Sigmoid colon (tissue), 4 donors: ENCODE measurements around the gene SDK2.

ENCODE experiments used
- CTCF ChIP-seq, 4 experiments: fragments of 450-650 bp in 3 of 4; fragments of 200-600 bp in 1 of 4; IDR thresholded peaks; one replicate each; pipeline ENCODE4 v1.5.1; 2016 to 2019; ENCODE audit warnings: antibody characterized with exemption in 4 of 4, mild to moderate bottlenecking in 3 of 4, moderate library complexity in 2 of 4
- EP300 ChIP-seq, 4 donors: sonication (generic); formaldehyde crosslinking; IDR thresholded peaks; one replicate each; pipeline ENCODE4 v1.6.1; 2017; ENCODE audit warnings: antibody characterized with exemption in 4 of 4
- POLR2A ChIP-seq, 2 donors: fragments of 450-650 bp; IDR thresholded peaks; one replicate each; pipeline ENCODE4 v1.6.1; 2016; ENCODE audit warnings: antibody characterized with exemption in 2 of 2, mild to moderate bottlenecking in 2 of 2, moderate library complexity in 2 of 2

- TF ChIP-seq CTCF (IDR thresholded peaks at IDR 0.05) (no peak), POLR2A (IDR thresholded peaks at IDR 0.05) (no peak), EP300 (IDR thresholded peaks at IDR 0.05) (no peak)
These were observed 354.5 kb downstream of the SDK2 start for GRCh38 chr17:73289549-73290254.
